Liver (tissue), 3 donors: Measurements from ENCODE around the gene TMEM260.

ENCODE experiments used
- ATF3 ChIP-seq: IDR thresholded peaks from 2 replicates; pipeline ENCODE4 v1.6.1; 2016; ENCODE audit warnings: antibody characterized with exemption
- EGR1 ChIP-seq, 2 donors: IDR thresholded peaks; 2 replicates each; pipeline ENCODE4 v1.6.1; 2016 to 2018; ENCODE audit warnings: antibody characterized with exemption in 2 of 2, low read depth in 2 of 2
- RAD21 ChIP-seq, 2 donors: IDR thresholded peaks; 2 replicates each; pipeline ENCODE4 v1.6.1; 2016; ENCODE audit warnings: antibody characterized with exemption in 2 of 2, mild to moderate bottlenecking in 2 of 2
- TAF1 ChIP-seq: conservative IDR thresholded peaks from 2 replicates; pipeline ENCODE4 v1.6.1; 2016; ENCODE audit warnings: antibody characterized with exemption, mild to moderate bottlenecking
- TF ChIP-seq, protein P1 (sequence below): fragments of 150-350 bp; IDR thresholded peaks from 2 replicates; pipeline ENCODE4 v1.5.1; 2017; ENCODE audit warnings: improper control_type of control experiment, low read depth, low read length; ENCODE audit not compliant: missing input control
- donor health status: healthy.
- donor health status: healthy.

DNA sequence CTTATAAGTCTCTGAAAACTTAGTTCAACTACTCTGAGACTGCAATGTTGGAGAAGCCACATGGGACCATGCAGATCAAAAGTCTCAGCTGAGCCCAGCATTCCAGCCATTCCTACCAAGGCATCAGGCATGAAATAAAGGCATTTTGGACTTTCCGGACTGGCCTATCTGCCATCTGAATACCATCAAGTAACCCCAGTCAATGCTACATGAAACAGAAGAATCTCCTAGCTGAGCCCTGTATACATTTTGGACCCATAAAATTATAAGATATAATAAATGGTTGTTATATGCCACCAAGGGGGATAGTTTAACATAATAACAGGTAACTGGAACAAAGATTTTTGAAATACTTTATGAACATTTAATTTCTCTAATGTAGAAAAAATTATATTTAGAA is 9.3 kb upstream of the TMEM260 start:
- TF ChIP-seq, protein P1, sequence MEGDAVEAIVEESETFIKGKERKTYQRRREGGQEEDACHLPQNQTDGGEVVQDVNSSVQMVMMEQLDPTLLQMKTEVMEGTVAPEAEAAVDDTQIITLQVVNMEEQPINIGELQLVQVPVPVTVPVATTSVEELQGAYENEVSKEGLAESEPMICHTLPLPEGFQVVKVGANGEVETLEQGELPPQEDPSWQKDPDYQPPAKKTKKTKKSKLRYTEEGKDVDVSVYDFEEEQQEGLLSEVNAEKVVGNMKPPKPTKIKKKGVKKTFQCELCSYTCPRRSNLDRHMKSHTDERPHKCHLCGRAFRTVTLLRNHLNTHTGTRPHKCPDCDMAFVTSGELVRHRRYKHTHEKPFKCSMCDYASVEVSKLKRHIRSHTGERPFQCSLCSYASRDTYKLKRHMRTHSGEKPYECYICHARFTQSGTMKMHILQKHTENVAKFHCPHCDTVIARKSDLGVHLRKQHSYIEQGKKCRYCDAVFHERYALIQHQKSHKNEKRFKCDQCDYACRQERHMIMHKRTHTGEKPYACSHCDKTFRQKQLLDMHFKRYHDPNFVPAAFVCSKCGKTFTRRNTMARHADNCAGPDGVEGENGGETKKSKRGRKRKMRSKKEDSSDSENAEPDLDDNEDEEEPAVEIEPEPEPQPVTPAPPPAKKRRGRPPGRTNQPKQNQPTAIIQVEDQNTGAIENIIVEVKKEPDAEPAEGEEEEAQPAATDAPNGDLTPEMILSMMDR = no peak
- no peak for TF ChIP-seq TAF1
- TF ChIP-seq ATF3 = no peak
- TF ChIP-seq EGR1 (IDR thresholded peaks at IDR 0.05; ENCODE audit: low read depth in 2 of 2) = no peak
- no peak for TF ChIP-seq RAD21 (IDR thresholded peaks at IDR 0.05)
